ENCODE measurements around the gene IGF2BP1.

The IGF2BP1 gene

GRCh38 chr17:48997103-48997826, at the start of gene IGF2BP1:
Gene IGF2BP1, plus strand, starts transcription at chr17:48997385. Its CDS starts 361 bp downstream, at chr17:48997746.
- DNase-seq = no peak

GRCh38 chr17:48951572-48951971, 45.6 kb upstream of the IGF2BP1 start:
- no peak for DNase-seq

GRCh38 chr17:48952904-48953303, 44.3 kb upstream of the IGF2BP1 start:
- DNase-seq = no peak

GRCh38 chr17:48954300-48954755, 42.9 kb upstream of the IGF2BP1 start:
- no peak for DNase-seq

GRCh38 chr17:48960834-48961515, 36.2 kb upstream of the IGF2BP1 start:
- DNase-seq = no peak

- no peak for DNase-seq
These were observed 35.5 kb upstream of the IGF2BP1 start for GRCh38 chr17:48961516-48962233.

- no peak for DNase-seq
These were observed 27.0 kb upstream of the IGF2BP1 start for GRCh38 chr17:48970224-48970623.

GRCh38 chr17:48970865-48971687, 26.1 kb upstream of the IGF2BP1 start:
- DNase-seq = no peak

GRCh38 chr17:48972749-48973097, 24.5 kb upstream of the IGF2BP1 start:
- DNase-seq = no peak

GRCh38 chr17:48973806-48974205, 23.4 kb upstream of the IGF2BP1 start:
- no peak for DNase-seq

GRCh38 chr17:48981927-48982539, 15.2 kb upstream of the IGF2BP1 start:
- no peak for DNase-seq

GRCh38 chr17:48985436-48986245, 11.5 kb upstream of the IGF2BP1 start:
- DNase-seq = no peak

- no peak for DNase-seq
These were observed 8.1 kb upstream of the IGF2BP1 start for GRCh38 chr17:48989100-48989499.

- DNase-seq = no peak
These were observed 6.3 kb upstream of the IGF2BP1 start for GRCh38 chr17:48990882-48991357.

GRCh38 chr17:48992444-48992843, 4.7 kb upstream of the IGF2BP1 start:
- no peak for DNase-seq

- no peak for DNase-seq
These were observed 3.9 kb upstream of the IGF2BP1 start for GRCh38 chr17:48993305-48993704.

- no peak for DNase-seq
These were observed 3.2 kb upstream of the IGF2BP1 start for GRCh38 chr17:48993951-48994350.

GRCh38 chr17:48994549-48995303, 2.5 kb upstream of the IGF2BP1 start:
- no peak for DNase-seq

- DNase-seq = no peak
These were observed 1.7 kb upstream of the IGF2BP1 start for GRCh38 chr17:48995304-48995973.

Data from NCI-H1048 (cell line).